GM18505 (cell line): ENCODE data around the gene COL3A1.

Experiments used
- ATAC-seq: cut with Tn5 transposase; IDR thresholded peaks from one replicate; pipeline ENCODE4 v1.9.1; 2021; ENCODE audit not compliant: unreplicated experiment
- POLR2A ChIP-seq: IDR thresholded peaks from 4 replicates; pipeline ENCODE4 v1.6.1; 2011; ENCODE audit warnings: borderline replicate concordance; ENCODE audit not compliant: insufficient read depth, insufficient read length; ENCODE audit errors: extremely low read depth

The COL3A1 gene

DNA sequence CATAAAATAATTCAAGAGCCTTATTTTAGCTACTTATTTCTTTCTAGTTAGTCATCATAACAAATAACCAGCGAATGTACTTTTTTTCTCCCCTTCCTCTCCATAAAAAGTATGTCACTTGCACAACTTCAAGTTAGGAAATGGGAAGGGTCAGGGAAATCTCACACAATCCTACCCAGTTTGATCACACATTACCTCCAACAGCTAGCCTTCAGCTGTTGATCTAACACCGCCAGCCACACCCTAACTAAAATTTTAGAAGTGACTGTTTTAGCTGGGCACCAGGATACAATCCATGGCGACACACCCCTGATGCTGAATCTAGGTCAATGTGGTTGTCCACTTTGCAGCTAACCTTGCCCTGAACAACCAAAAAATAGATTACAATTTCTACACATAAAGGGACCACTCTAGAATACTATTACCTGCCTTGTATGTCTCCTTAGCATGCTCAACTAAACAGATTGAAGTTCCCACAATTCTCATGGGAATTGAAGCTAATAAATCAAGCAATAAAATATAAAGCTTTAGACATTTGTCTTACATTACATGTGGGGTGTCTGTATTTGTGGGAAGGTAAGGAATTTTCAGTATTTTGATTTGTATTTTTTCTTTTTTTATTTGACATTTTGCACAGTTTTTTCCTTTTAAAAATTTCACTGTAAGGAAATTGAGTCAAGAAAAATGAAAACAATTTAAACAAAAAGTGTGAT is 7.3 kb upstream of the COL3A1 start:
- no peak for ATAC-seq
- TF ChIP-seq POLR2A: no peak

- TF ChIP-seq POLR2A: no peak
- no peak for ATAC-seq
Measured at GRCh38 chr2:188969236-188969635, 4.9 kb upstream of the COL3A1 start.

DNA sequence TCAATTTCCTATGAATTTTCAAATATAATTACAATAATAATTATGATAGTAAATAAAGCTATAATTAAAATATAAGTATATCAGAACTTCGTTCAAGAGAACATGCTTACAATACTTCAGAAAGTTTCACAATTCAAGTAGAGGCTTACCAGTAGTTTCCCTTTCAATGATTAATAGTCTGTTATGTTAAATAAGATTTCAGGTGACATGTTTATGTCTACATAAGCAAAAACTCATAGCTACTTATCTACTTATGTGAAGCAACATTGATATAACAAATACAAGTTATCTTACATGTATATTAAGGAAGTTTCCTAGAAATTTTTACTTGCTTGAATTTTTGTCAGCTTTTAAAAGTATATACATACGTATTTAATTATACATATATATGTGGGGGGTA is 4.5 kb upstream of the COL3A1 start:
- no peak for TF ChIP-seq POLR2A
- ATAC-seq: no peak

- no peak for ATAC-seq
- TF ChIP-seq POLR2A: no peak
Measured at GRCh38 chr2:188970211-188970610, 4.0 kb upstream of the COL3A1 start.

DNA sequence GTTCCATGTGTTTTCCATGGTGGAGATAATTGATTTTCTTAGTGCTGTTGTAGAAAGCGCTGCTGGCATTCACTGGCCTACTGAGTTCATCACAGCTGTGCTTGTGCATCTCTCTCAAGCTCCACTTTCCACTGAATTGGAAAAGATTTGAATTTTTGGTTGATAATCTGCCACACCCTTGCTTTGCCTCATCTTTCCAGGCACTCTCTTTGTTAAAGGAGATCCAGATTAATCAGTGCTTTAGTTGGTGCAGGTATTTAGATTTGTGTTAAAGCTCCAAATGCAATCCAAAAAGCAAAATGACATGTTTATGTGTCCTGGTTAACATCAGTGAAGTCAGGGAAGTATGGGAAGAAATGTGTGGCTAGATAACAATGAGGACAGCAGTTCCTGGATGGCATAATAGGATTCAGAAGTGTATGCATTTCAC is 2.7 kb upstream of the COL3A1 start:
- no peak for ATAC-seq
- no peak for TF ChIP-seq POLR2A

- no peak for ATAC-seq
- no peak for TF ChIP-seq POLR2A
Measured at GRCh38 chr2:188973641-188974040, 532 bp upstream of the COL3A1 start.

DNA sequence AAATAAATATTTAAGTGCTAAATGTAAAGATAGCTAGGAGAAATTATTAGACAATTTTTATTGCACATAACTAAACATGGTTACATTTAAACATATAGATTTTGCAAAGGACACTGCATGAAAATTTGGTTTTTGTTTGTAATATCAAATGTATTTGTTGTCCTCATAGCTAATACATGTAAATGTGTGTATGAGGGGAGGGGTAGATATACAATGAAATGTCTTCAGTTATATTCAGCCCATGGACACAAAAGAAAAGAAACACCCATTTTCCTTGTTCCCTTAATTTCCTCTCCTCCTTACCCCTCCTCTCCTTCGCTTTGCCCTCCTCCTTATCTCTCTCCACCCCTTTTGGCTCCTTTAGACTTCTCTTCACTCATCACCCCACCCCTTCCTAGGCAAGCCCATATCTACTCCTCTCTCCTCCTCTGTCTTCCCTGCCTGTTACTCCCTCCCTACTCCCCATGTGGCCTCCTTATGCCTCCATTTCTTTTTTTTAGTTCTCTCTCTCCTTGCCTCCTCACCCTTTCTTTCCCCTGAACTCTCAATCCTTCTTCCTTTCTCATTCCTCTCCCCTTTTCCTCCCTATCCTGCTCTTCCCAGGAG is 1.4 kb downstream of the COL3A1 start:
- ATAC-seq: no peak
- no peak for TF ChIP-seq POLR2A

DNA sequence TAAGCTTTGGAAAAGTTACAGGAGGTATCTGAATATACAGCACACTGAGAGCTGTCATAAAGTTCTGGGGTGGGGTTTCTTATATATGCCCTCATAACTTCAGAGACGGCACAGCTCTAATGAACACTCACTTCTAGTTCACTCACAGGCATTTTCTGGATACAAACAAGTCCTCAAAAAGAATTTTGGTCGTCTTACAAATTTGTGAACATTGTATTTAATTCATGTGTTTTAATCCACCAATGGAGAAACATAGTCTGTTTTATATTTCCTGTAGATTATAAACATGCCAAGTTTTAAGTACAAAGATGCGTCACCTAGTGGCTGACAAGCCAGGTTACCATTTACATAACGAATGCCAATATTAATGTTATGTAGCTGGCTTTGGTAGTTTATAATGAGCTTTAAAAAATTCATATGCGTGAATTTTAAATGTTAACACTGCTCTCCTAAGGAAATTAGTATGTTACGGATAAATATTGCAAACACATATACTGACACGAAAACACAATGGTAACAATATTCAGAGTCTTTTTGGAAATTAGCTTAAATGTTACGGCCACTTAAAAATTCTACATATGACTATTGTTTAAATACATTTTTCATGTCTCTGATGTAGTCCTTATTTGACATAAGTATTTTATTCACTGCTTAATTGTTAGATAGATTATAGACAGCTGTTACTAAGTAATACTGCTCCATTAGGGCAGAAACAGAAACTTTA is 2.5 kb downstream of the COL3A1 start:
- ATAC-seq: no peak
- TF ChIP-seq POLR2A: no peak

- no peak for ATAC-seq
- TF ChIP-seq POLR2A: no peak
Measured at GRCh38 chr2:188977317-188977716, 3.1 kb downstream of the COL3A1 start.

DNA sequence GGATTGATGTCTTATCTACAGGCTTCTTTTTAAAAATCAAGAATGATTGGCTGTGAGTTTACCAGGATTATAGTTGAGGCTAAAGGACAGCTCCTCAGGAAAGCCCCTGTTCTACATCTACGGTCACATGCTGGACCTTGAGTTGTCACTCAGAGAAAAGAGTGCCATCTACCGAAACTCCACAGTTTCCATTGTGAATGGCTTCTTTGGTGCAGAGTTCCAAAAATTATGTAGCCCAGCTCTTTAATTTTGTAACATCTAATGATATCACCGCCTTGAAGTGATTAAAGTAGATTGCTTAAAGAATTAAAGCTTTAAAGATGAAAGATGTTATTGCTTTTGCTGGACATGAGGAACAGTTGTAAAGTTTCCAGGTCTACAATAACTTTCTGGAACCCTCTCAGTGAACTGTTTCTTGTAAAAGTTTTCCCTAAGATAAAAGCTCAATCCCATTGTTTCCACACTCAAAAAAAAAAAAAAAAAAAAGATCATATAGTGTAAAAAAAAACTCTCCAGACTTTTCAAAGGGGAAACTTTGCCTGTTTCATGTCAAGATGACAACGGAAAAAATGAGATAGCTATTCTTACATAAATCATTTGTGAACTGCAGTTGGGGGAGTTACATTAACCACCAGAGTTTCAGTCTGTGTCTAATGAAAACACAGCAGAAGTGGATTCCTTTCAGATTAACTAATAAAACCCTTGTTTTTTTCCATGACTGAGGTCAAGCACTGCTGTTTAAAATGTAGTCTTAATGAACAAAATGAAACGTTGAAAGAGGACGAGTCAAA is 4.3 kb downstream of the COL3A1 start:
- TF ChIP-seq POLR2A: no peak
- peak; percentile 82 for ATAC-seq

DNA sequence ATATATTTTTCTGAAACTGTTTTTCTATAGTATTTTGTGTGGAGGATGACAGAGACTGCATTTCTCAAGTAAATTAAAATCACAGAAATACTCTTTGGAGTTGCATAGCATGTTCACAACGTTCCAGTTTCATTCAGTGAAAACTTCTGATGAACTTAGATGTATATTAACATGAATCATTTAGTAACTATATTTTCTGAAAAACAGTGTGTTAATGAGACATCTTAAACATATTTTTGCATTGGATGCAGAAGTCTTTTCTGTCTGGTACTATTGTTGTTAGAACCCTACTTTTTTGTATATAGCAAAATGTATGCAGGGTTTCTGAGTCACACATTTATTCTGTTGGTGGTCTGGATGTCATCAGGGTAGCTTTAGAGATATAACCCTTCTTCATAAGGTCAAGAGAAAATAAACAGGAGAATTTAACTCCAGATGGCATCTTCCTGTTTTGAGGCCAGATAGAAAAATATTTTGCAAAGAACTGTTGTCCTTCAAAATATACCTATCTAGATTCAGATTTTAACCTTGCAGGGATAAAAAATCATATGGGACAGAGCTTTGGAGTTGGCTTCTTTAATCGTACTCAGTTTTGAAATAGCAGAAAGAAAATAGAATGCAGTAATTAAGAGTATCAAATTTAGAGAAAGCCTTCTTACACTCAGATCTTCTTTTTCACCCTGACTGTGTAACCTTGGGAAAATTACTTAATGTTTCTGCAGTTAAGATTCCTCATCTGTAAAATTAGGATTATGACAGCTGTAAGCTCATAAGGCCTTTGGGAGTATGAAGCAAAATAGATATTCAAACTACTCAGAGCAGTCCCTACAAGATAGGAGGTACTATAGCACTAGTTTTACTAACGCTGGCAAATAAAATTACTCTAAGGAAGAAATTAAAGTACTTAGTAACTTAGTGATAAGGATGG is 5.3 kb downstream of the COL3A1 start:
- TF ChIP-seq POLR2A: no peak
- peak; percentile 6 for ATAC-seq

- no peak for TF ChIP-seq POLR2A
Measured at GRCh38 chr2:188983427-188984064, 9.4 kb downstream of the COL3A1 start.

More at GRCh38 chr2:188983427-188984064, 9.4 kb downstream of the COL3A1 start:
- ATAC-seq: no peak
